Mesothelial cell of epicardium (in vitro differentiated cells): Measurements from ENCODE around the gene VAT1L. TPM values are rescaled to one million over a fixed set of nuclear protein-coding genes. Genes with fewer than 3 reads are reported as not detected.

Experiments used
- DNase-seq, 2 experiments: peaks; one replicate each; pipeline ENCODE4 v3.0.0; 2021; ENCODE audit warnings: low spot score in 2 of 2; ENCODE audit not compliant: unreplicated experiment in 2 of 2
- H3K27ac Mint-ChIP-seq: 2 replicates; pipeline ENCODE4 v1.8.0; 2021; ENCODE audit warnings: mixed read lengths
- H3K27me3 Mint-ChIP-seq: 2 replicates; pipeline ENCODE4 v1.8.0; 2021; ENCODE audit warnings: low read depth, mixed read lengths
- H3K36me3 Mint-ChIP-seq: 2 replicates; pipeline ENCODE4 v1.8.0; 2021; ENCODE audit warnings: mixed read lengths
- H3K4me1 Mint-ChIP-seq: 2 replicates; pipeline ENCODE4 v1.8.0; 2021; ENCODE audit warnings: mixed read lengths
- H3K4me3 Mint-ChIP-seq: 2 replicates; pipeline ENCODE4 v1.8.0; 2021; ENCODE audit warnings: mild to moderate bottlenecking, moderate library complexity, mixed read lengths
- H3K9me3 Mint-ChIP-seq: 2 replicates; pipeline ENCODE4 v1.8.0; 2021; ENCODE audit warnings: mixed read lengths
- CTCF ChIP-seq: fragments of 200-600 bp; sonication (generic); IDR thresholded peaks from one replicate; pipeline ENCODE4 v1.5.0; 2021; ENCODE audit warnings: antibody characterized with exemption; ENCODE audit not compliant: unreplicated experiment
- total RNA-seq: library from RNA; stranded (reverse); gene quantifications from 3 replicates; pipeline ENCODE4 v1.2.1, GENCODE V29; 2021

VAT1L gene
- total RNA-seq, 1 donor from 2014 or later, result 6.3 TPM

DNA sequence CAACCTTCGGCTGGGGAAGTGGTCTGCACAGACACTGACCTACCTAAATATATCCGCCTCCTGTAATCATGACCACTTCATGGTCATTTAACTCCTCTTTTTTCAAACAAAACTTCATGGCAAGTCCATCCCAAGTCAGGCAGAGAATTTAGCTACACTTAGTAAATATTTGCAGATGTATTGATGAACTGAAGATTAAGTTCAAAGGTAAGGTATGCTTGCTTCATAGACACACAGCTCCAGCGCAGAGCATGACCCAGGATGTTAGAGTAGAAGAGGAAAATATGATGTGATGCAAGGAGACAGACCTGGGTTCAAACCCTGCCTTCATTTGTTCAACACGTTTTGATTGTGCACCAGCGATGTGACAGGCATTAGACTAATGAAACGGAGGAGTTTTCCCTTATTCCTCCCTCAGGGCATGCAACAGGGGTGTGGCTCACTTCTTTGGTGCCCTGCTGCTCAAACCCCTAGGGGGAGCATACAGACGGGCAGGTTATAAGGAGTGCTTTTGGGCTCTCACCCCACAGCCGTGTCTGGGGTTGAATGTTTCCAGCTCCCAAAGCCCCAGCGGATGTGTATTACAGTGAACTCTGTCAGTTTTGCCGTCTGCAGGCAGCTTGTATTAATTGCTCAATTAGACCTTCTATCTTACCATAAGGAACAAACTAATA, 210.1 kb downstream of the VAT1L start:
- Mint-ChIP-seq H3K4me3 (no peak overlapping the region), H3K36me3 (peaks cover 10% of the 10 kb centered on the region), H3K9me3 (peaks cover 15% of the 10 kb centered on the region), H3K4me1 (peaks cover 19% of the 10 kb centered on the region), H3K27ac (no peak overlapping the region), H3K27me3 (no peaks in the 10 kb centered on the region)
- TF ChIP-seq CTCF, result no peak
- DNase-seq, result no peak

DNA sequence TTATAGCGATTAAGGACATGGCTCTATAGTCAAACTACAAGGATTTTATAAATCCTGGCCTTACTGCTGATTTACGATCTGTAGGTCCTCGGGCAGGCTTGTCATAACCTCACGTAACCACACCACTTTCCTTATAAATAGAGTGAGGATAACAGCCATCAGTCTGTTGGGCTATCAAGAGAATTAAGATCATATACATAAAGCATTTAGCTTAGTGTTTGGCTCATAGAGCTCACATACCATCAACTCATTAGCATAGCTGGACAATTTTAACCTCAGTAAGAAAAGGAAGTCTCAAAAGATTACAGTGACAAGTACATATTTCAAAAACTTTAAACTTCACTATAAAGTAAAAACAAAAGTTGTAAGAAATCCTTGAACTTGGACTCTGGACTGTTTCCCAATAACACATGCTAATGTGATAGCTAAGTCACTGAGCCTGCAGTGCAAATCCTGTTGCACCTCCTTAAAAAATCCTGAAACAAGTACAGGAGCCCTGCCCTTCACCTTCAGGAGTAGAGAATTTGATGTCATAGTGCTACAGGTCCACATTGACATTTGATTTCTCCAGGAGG, 213.2 kb downstream of the VAT1L start:
- no peak for TF ChIP-seq CTCF
- Mint-ChIP-seq H3K4me1 (peaks cover 9% of the 10 kb centered on the region), H3K36me3 (peaks cover 4% of the 10 kb centered on the region), H3K27ac (no peak overlapping the region), H3K27me3 (no peaks in the 10 kb centered on the region), H3K4me3 (no peak overlapping the region), H3K9me3 (peaks cover 3% of the 10 kb centered on the region)
- DNase-seq, result no peak

- Mint-ChIP-seq H3K27me3 (no peaks in the 10 kb centered on the region), H3K27ac (no peak overlapping the region), H3K4me1 (peaks cover 9% of the 10 kb centered on the region), H3K9me3 (no peaks in the 10 kb centered on the region), H3K4me3 (no peak overlapping the region), H3K36me3 (no peaks in the 10 kb centered on the region)
- DNase-seq, result peak; percentile 60 to 81
- peak; percentile 96 for TF ChIP-seq CTCF
These were observed 214.7 kb downstream of the VAT1L start for GRCh38 chr16:78002915-78003538.

DNA sequence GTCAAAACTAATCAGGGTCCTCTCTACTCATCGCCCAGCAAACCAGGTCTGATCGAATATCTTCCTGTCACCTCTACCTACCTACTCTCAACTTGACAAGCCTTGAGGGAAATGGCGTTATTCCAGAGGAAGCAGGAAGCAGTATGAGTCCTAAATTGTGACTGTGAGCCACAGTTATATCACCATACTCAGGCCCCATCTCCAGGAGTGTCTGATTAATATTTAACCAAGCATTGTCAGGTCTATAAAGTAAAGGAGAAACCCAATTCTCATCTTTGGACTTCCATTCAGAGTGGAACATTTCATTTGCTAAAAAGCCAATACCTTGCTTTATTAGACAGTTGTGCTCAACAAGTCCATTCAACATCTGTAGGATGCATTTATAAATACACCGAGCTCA, 216.2 kb downstream of the VAT1L start:
- H3K4me1 Mint-ChIP-seq, result peaks cover 9% of the 10 kb centered on the region
- H3K36me3 Mint-ChIP-seq, result no peaks in the 10 kb centered on the region
- no peak for TF ChIP-seq CTCF
- H3K4me3 Mint-ChIP-seq, result no peak overlapping the region
- no peaks in the 10 kb centered on the region for H3K9me3 Mint-ChIP-seq
- no peak overlapping the region for H3K27ac Mint-ChIP-seq
- DNase-seq, result no peak
- no peaks in the 10 kb centered on the region for H3K27me3 Mint-ChIP-seq

DNA sequence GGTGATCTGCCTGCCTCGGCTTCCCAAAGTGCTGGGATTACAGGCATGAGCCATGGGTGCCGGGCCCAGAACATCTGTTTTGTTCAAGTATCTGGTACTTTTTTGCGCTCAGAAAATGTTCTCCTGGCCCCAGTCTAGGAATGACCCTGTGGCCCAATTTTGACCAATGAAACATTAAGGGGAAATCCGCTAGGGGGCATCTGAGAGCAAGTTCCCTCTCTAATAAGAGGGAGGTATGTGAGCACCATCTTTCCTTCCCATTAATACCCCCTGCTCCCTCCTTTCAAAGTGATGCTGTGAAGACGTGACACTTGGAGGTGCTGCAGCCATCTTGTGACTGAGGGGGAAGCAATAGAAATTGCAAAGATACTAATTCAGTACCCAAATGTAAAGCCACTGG, 217.5 kb downstream of the VAT1L start:
- peaks cover 9% of the 10 kb centered on the region for H3K4me1 Mint-ChIP-seq
- no peak overlapping the region for H3K4me3 Mint-ChIP-seq
- H3K27me3 Mint-ChIP-seq, result peaks cover 2% of the 10 kb centered on the region
- H3K27ac Mint-ChIP-seq, result no peak overlapping the region
- H3K36me3 Mint-ChIP-seq, result no peaks in the 10 kb centered on the region
- no peak for DNase-seq
- peak; percentile 28 for TF ChIP-seq CTCF
- no peaks in the 10 kb centered on the region for H3K9me3 Mint-ChIP-seq
